ENCODE data around the gene ST3GAL4. TPM values are rescaled to one million over a fixed set of nuclear protein-coding genes. Genes with fewer than 3 reads are reported as not detected.

The ST3GAL4 gene
- total and polyA plus RNA-seq, 2 of the 8 experiments (the other 6 are each of a cell fraction or from before 2014, with no cell fraction given) = 15.6 to 20.0 TPM

- Histone ChIP-seq H3K4ac (replicated peaks; ENCODE audit: insufficient read length, low read depth, low read length) (no peak overlapping the region), H3K4me3 (ENCODE audit: extremely low read depth in 1 of 4, insufficient read depth in 2 of 4, low read depth in 3 of 4, low read length in 4 of 4) (no peak overlapping the region), H3K23me2 (ENCODE audit: low read depth, low read length) (peaks cover 5% of the 10 kb centered on the region; the same call in 1 of the 2 replicates), H2BK120ac (replicated peaks; ENCODE audit: low read depth, low read length) (no peak overlapping the region), H2BK20ac (ENCODE audit: low read length) (no peak overlapping the region), H4K91ac (replicated peaks; ENCODE audit: insufficient read length, low read length) (no peak overlapping the region), H3K9ac (replicated peaks in 1 of 4; ENCODE audit: extremely low read depth in 1 of 4, low read depth in 3 of 4, low read length in 3 of 4) (no peak overlapping the region), H3K23ac (ENCODE audit: insufficient read length) (no peak overlapping the region), H4K8ac (ENCODE audit: extremely low read depth, insufficient read depth, low read length) (no peak overlapping the region), H3K27me3 (replicated peaks in 1 of 4; ENCODE audit: control insufficient read depth in 3 of 4, extremely low read depth in 1 of 4, insufficient read depth in 3 of 4, low read length in 3 of 4) (peaks cover 0 to 2% (median 0%) of the 10 kb centered on the region in 4 experiments; a peak in 1 of 7 replicates), H2BK15ac (ENCODE audit: low read length) (no peak overlapping the region), H3K4me1 (replicated peaks in 1 of 4; ENCODE audit: control insufficient read depth in 3 of 4, insufficient read depth in 4 of 4, low read length in 3 of 4) (0 out of 7 replicates have a peak, but pooled peaks cover 0 to 6% (median 0%) of the 10 kb centered on the region in 4 experiments), H3K27ac (ENCODE audit: low read depth, low read length) (no peak overlapping the region), H3K56ac (replicated peaks; ENCODE audit: insufficient read length, low read depth, low read length) (peak overlapping the region; percentile 32), H4K20me1 (replicated peaks in 1 of 2; ENCODE audit: control insufficient read depth in 1 of 2, insufficient read depth in 2 of 2, low read length in 2 of 2) (no peaks in the 10 kb centered on the region), H2BK5ac (ENCODE audit: low read depth, low read length) (no peak overlapping the region), H2AFZ (ENCODE audit: low read length) (no peak overlapping the region), H4K5ac (ENCODE audit: insufficient read length, low read depth, low read length) (no peak overlapping the region), H3K79me1 (ENCODE audit: low read depth, low read length) (no peaks in the 10 kb centered on the region), H3K18ac (ENCODE audit: extremely low read depth, low read length) (no peak overlapping the region), H3K14ac (ENCODE audit: insufficient read length) (no peak overlapping the region), H3K9me3 (ENCODE audit: insufficient read depth in 2 of 2, low read depth in 1 of 2, low read length in 1 of 2) (no peaks in the 10 kb centered on the region), H3K79me2 (ENCODE audit: control insufficient read depth in 1 of 2, insufficient read depth in 2 of 2, low read length in 2 of 2) (no peaks in the 10 kb centered on the region), H3K36me3 (ENCODE audit: control insufficient read depth in 2 of 4, insufficient read depth in 4 of 4, low read length in 3 of 4) (no peaks in the 10 kb centered on the region), H2BK12ac (ENCODE audit: low read depth, low read length) (no peak overlapping the region), H2AK5ac (ENCODE audit: low read depth, low read length) (no peak overlapping the region), H3K4me2 (ENCODE audit: insufficient read depth in 1 of 2, low read depth in 2 of 2, low read length in 2 of 2) (no peak overlapping the region)
- ChIA-PET CTCF (ENCODE audit: partially characterized antibody) (no interaction called here), POLR2A (ENCODE audit: partially characterized antibody) (interaction anchor here (0.8 kb wide), 1 partner anchor 91 kb away, joined by 4 read pairs; no protein-coding TSS in a partner anchor)
- FAIRE-seq = no peak
- WGBS, 2 experiments (ENCODE audit: extremely low coverage in 1 of 2, insufficient coverage in 1 of 2, insufficient read length in 1 of 2, insufficient replicate concordance in 2 of 2, low coverage in 1 of 2, low lambda C conversion rate in 2 of 2, missing lambda C conversion rate in 1 of 2) = 86% methylated on average over 20 of the region's 20 CpGs; no CpG with 5 or more reads in 1 of the 2 experiments
- DNase-seq (ENCODE audit: low read depth in 1 of 2, low spot score in 2 of 2) = no peak
- no peak for TF ChIP-seq BCL11A (IDR thresholded peaks at IDR 0.05; ENCODE audit: low read depth in 2 of 2, low read length in 2 of 2)
- no peak for TF ChIP-seq CREB1 (IDR thresholded peaks at IDR 0.05)
- no peak for TF ChIP-seq CHD2 (IDR thresholded peaks at IDR 0.05; ENCODE audit: low read length)
- TF ChIP-seq CTCF (IDR thresholded peaks at IDR 0.05; ENCODE audit: control extremely low read depth in 1 of 3, insufficient read depth in 1 of 3, low read depth in 1 of 3, low read length in 3 of 3) = no peak
- no peak for TF ChIP-seq RBBP5 (IDR thresholded peaks at IDR 0.05; ENCODE audit: borderline replicate concordance, low read depth, low read length)
These were observed 101.5 kb downstream of the ST3GAL4 start for GRCh38 chr11:126456783-126457542.
